GM18511 (cell line): ENCODE measurements around the gene PES1.
"Not testable (repeated sequence)": the region's sequence is repeated elsewhere in the genome, so short reads cannot be mapped to it uniquely, and the experiment has no call there.

Experiments
- ATAC-seq: cut with Tn5 transposase; IDR thresholded peaks from one replicate; pipeline ENCODE4 v1.9.1; 2021; ENCODE audit warnings: mild to moderate bottlenecking, moderate library complexity; ENCODE audit not compliant: unreplicated experiment

Gene PES1

GRCh38 chr22:30609260-30610185, 17.8 kb upstream of the PES1 start:
- peak; percentile 56 for ATAC-seq

- no peak for ATAC-seq
These were observed 16.2 kb upstream of the PES1 start for GRCh38 chr22:30607939-30608338.

GRCh38 chr22:30607300-30607930, 15.7 kb upstream of the PES1 start:
- ATAC-seq = no peak

- no peak for ATAC-seq
These were observed 15.0 kb upstream of the PES1 start, which contains the start of gene TCN2 for GRCh38 chr22:30606455-30607299. TSS of gene TCN2 (plus strand) at chr22:30607174. CDS start at chr22:30607332, 158 bp downstream.

GRCh38 chr22:30605449-30606110, 13.9 kb upstream of the PES1 start:
- no peak for ATAC-seq

GRCh38 chr22:30604723-30605122, 13.0 kb upstream of the PES1 start:
- ATAC-seq = no peak

- ATAC-seq = no peak
These were observed 12.1 kb upstream of the PES1 start for GRCh38 chr22:30603801-30604200.

- no peak for ATAC-seq
These were observed 10.3 kb upstream of the PES1 start for GRCh38 chr22:30602049-30602448.

- no peak for ATAC-seq
These were observed 9.8 kb upstream of the PES1 start for GRCh38 chr22:30601464-30601863.

- ATAC-seq = no peak
These were observed 9.2 kb upstream of the PES1 start for GRCh38 chr22:30600921-30601320.

- ATAC-seq = no peak
These were observed 7.3 kb upstream of the PES1 start for GRCh38 chr22:30598986-30599385.

- no peak for ATAC-seq
These were observed 5.2 kb upstream of the PES1 start for GRCh38 chr22:30596886-30597285.

- no peak for ATAC-seq
These were observed 4.5 kb upstream of the PES1 start for GRCh38 chr22:30596199-30596598.

- not testable (repeated sequence) for ATAC-seq
These were observed 627 bp upstream of the PES1 start for GRCh38 chr22:30592360-30592713.

GRCh38 chr22:30591191-30591587, 521 bp downstream of the PES1 start:
- ATAC-seq = no peak

GRCh38 chr22:30586414-30586813, 5.3 kb downstream of the PES1 start:
- no peak for ATAC-seq

GRCh38 chr22:30584441-30584840, 7.3 kb downstream of the PES1 start:
- ATAC-seq = no peak

GRCh38 chr22:30582788-30583545, 8.7 kb downstream of the PES1 start:
- ATAC-seq = no peak

GRCh38 chr22:30582051-30582450, 9.7 kb downstream of the PES1 start:
- ATAC-seq = no peak

GRCh38 chr22:30580896-30581295, 10.8 kb downstream of the PES1 start:
- no peak for ATAC-seq
